ENCODE measurements around the gene MLEC. TPM values are rescaled to one million over a fixed set of nuclear protein-coding genes. Genes with fewer than 3 reads are reported as not detected.
A peak's percentile ranks its signal among the peaks of the same experiment; 100 is the strongest.

MLEC gene
- total and polyA plus RNA-seq, 3 donors from 2014 or later: 93.2 to 130 (median 104) TPM

DNA sequence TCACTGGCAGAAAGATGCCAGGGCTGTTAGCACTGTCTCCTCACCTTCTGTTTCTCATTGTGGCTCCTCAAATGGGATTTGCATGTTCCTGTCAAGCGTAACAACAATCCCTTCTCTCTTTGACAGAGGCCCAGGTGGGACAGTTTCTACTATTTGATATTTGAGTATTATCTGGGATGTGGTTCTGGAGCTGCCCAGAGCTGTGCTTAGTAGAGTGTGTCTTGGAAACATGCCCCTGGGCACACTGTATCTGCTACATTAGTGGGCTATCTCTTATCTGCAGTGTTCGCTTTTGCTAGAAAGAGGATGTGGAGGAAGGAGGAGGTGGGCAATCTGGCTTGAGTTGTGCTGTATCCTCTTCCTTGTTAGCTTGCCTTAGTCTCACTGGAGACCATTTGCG, 34.9 kb downstream of the MLEC start:
- peaks cover 6% of the 10 kb centered on the region for H3K4me1 ChIP-seq
- H3K36me3 ChIP-seq (ENCODE audit: low read depth, missing control alignments): no peaks in the 10 kb centered on the region
- H3K9me3 ChIP-seq: no peaks in the 10 kb centered on the region
- intact Hi-C loops (cut with DNase I; ENCODE audit: low total_unique reads): no loop called here
- H3K27ac ChIP-seq: no peak overlapping the region
- H3K4me3 ChIP-seq: no peak overlapping the region
- 86 to 100% methylated on average over 2 to 3 of the region's 3 CpGs for WGBS, 2 donors
- DNase-seq: no peak
- TF ChIP-seq, protein P1, sequence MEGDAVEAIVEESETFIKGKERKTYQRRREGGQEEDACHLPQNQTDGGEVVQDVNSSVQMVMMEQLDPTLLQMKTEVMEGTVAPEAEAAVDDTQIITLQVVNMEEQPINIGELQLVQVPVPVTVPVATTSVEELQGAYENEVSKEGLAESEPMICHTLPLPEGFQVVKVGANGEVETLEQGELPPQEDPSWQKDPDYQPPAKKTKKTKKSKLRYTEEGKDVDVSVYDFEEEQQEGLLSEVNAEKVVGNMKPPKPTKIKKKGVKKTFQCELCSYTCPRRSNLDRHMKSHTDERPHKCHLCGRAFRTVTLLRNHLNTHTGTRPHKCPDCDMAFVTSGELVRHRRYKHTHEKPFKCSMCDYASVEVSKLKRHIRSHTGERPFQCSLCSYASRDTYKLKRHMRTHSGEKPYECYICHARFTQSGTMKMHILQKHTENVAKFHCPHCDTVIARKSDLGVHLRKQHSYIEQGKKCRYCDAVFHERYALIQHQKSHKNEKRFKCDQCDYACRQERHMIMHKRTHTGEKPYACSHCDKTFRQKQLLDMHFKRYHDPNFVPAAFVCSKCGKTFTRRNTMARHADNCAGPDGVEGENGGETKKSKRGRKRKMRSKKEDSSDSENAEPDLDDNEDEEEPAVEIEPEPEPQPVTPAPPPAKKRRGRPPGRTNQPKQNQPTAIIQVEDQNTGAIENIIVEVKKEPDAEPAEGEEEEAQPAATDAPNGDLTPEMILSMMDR (IDR thresholded peaks at IDR 0.05): no peak
- TF ChIP-seq POLR2A (IDR thresholded peaks at IDR 0.05): no peak
- no peaks in the 10 kb centered on the region for H3K27me3 ChIP-seq

DNA sequence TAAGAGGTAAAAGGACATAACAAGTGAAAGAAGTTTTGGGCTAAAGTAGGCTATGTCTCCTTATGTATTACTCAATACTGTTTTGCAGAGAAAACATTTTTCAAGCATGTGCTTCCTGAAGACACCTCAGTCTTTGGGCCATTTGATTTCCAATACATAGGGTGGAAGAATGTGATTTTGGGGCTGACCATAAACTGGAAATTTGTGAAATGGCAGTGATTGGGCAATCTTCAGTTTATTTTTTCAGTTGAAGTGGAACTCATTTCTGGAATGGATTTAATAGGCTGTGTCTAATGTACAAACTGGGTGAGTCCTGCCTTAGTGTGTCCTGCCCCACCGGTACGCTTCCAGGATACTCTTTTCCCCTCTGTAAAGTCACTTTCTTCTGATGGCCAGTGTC, 35.8 kb downstream of the MLEC start:
- H3K36me3 ChIP-seq (ENCODE audit: low read depth, missing control alignments): no peaks in the 10 kb centered on the region
- H3K4me1 ChIP-seq: peaks cover 6% of the 10 kb centered on the region
- WGBS, 2 donors: 98 to 100% methylated on average over 2 of the region's 2 CpGs
- no peak overlapping the region for H3K27ac ChIP-seq
- no peaks in the 10 kb centered on the region for H3K9me3 ChIP-seq
- intact Hi-C loops (cut with DNase I; ENCODE audit: low total_unique reads): no loop called here
- no peak for DNase-seq
- H3K27me3 ChIP-seq: no peaks in the 10 kb centered on the region
- no peak for TF ChIP-seq POLR2A (IDR thresholded peaks at IDR 0.05)
- TF ChIP-seq, protein P1 (IDR thresholded peaks at IDR 0.05): no peak
- no peak overlapping the region for H3K4me3 ChIP-seq

DNA sequence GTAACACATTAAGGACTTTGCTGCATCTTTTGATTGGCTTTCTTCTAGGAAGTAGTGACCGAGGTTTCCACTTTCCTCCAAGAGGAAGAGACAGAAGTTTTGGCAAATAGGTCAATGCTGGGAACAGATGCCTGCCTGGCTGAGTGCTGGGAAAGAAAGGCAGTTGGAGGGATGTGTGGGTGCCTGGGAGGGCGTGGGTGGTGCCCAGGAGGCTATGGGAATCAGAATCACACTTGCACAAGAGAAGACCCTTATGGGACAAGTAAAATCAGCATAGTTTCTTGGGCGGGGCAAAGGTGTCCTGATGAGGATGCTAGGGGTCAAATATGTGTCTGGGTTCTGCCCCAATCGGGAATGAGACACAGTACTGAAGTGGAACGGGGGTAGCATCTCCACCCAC, 37.8 kb downstream of the MLEC start:
- H3K27ac ChIP-seq: no peak overlapping the region
- H3K27me3 ChIP-seq: no peaks in the 10 kb centered on the region
- H3K4me3 ChIP-seq: no peak overlapping the region
- no peaks in the 10 kb centered on the region for H3K36me3 ChIP-seq (ENCODE audit: low read depth, missing control alignments)
- WGBS, 2 donors: 58 to 61% methylated on average over 5 of the region's 5 CpGs
- TF ChIP-seq POLR2A (IDR thresholded peaks at IDR 0.05): no peak
- TF ChIP-seq, protein P1 (IDR thresholded peaks at IDR 0.05): no peak
- H3K9me3 ChIP-seq: no peaks in the 10 kb centered on the region
- intact Hi-C loops (cut with DNase I; ENCODE audit: low total_unique reads): no loop called here
- DNase-seq: no peak
- peaks cover 6% of the 10 kb centered on the region for H3K4me1 ChIP-seq

DNA sequence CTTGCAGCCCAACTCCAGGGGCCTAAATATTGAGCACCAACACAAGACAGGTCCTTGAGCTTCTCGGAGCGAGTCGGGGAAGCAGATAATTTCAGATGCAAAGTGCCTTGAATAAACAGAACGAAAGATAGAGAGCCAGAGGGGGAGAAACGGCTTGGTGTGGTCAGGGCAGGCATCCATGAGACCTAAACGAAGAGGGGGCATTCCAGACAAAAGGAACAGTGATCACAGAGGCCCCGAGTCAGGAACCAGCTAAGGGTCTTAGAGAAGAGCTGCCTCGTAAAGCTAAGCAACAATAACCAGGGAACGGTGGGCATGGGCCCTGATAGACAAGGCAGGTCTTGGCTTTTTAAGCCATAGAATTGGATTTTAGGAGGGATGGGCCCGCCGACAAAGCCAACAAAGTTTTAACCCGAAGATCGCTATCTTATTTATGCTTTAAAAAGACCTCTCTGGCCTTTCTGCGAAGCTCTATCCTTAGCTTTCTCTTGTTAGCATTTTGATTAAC, 38.3 kb downstream of the MLEC start:
- H3K27ac ChIP-seq: peak overlapping the region; percentile 68 to 72
- 15 to 19% methylated on average over 14 of the region's 14 CpGs for WGBS, 2 donors
- intact Hi-C loops (cut with DNase I; ENCODE audit: low total_unique reads): no loop called here
- DNase-seq: no peak
- H3K4me1 ChIP-seq: peaks cover 6% of the 10 kb centered on the region
- H3K27me3 ChIP-seq: no peaks in the 10 kb centered on the region
- TF ChIP-seq POLR2A (IDR thresholded peaks at IDR 0.05): no peak
- TF ChIP-seq, protein P1 (IDR thresholded peaks at IDR 0.05): no peak
- no peaks in the 10 kb centered on the region for H3K9me3 ChIP-seq
- H3K4me3 ChIP-seq: peak overlapping the region; percentile 62 to 70
- no peaks in the 10 kb centered on the region for H3K36me3 ChIP-seq (ENCODE audit: low read depth, missing control alignments)
